GM18907 (cell line): ENCODE data around the gene MAP2K3.

Experiments
- ATAC-seq: cut with Tn5 transposase; IDR thresholded peaks from one replicate; pipeline ENCODE4 v1.9.1; 2021; ENCODE audit warnings: mild to moderate bottlenecking, moderate library complexity; ENCODE audit not compliant: unreplicated experiment

Gene MAP2K3

GRCh38 chr17:21252796-21253645 is 31.5 kb upstream of the MAP2K3 start, which contains the start of gene NATD1:
Gene NATD1, minus strand, starts transcription at chr17:21253410. Its CDS starts 146 bp downstream, at chr17:21253264.
- peak; percentile 80 for ATAC-seq

GRCh38 chr17:21253646-21254441 is 30.7 kb upstream of the MAP2K3 start:
- ATAC-seq = peak; percentile 13

- ATAC-seq = no peak
Observed at GRCh38 chr17:21258593-21258992, 25.9 kb upstream of the MAP2K3 start.

GRCh38 chr17:21262259-21262993 is 22.1 kb upstream of the MAP2K3 start:
- no peak for ATAC-seq

GRCh38 chr17:21263376-21263775 is 21.1 kb upstream of the MAP2K3 start:
- ATAC-seq = no peak

- no peak for ATAC-seq
Observed at GRCh38 chr17:21268596-21269188, 15.8 kb upstream of the MAP2K3 start.

- ATAC-seq = no peak
Observed at GRCh38 chr17:21269394-21269793, 15.1 kb upstream of the MAP2K3 start.

GRCh38 chr17:21271454-21272183 is 12.9 kb upstream of the MAP2K3 start:
- no peak for ATAC-seq

- no peak for ATAC-seq
Observed at GRCh38 chr17:21272250-21272649, 12.3 kb upstream of the MAP2K3 start.

- ATAC-seq = no peak
Observed at GRCh38 chr17:21272881-21273792, 11.4 kb upstream of the MAP2K3 start.

- ATAC-seq = no peak
Observed at GRCh38 chr17:21275047-21275578, 9.4 kb upstream of the MAP2K3 start.

GRCh38 chr17:21275579-21276263 is 8.8 kb upstream of the MAP2K3 start:
- peak; percentile 89 for ATAC-seq

GRCh38 chr17:21276264-21276588 is 8.3 kb upstream of the MAP2K3 start:
- no peak for ATAC-seq

GRCh38 chr17:21277332-21277731 is 7.2 kb upstream of the MAP2K3 start:
- ATAC-seq = no peak

- no peak for ATAC-seq
Observed at GRCh38 chr17:21278450-21279197, 5.9 kb upstream of the MAP2K3 start.

GRCh38 chr17:21279198-21279535 is 5.3 kb upstream of the MAP2K3 start:
- ATAC-seq = no peak

GRCh38 chr17:21279582-21279981 is 4.9 kb upstream of the MAP2K3 start:
- no peak for ATAC-seq

- peak; percentile 34 for ATAC-seq
Observed at GRCh38 chr17:21280081-21280518, 4.4 kb upstream of the MAP2K3 start.
